ENCODE results near the gene PRDM1.

The PRDM1 gene

GRCh38 chr6:106102034-106102433 is 15.9 kb downstream of the PRDM1 start:
- TF ChIP-seq CTCF (IDR thresholded peaks at IDR 0.05; ENCODE audit: insufficient read depth, low read length, poor library complexity, severe bottlenecking) = no peak
- DNase-seq (ENCODE audit: extremely low read depth, insufficient read length) = peak; percentile 71
- Histone ChIP-seq H3K4me3 (replicated peaks; ENCODE audit: low read depth, low read length) (peak overlapping the region; percentile 51), H3K36me3 (ENCODE audit: control insufficient read depth, insufficient read depth, low read length) (peaks cover 26% of the 10 kb centered on the region), H3K27me3 (replicated peaks; ENCODE audit: control insufficient read depth, insufficient read depth, low read length) (no peaks in the 10 kb centered on the region)

- TF ChIP-seq CTCF (IDR thresholded peaks at IDR 0.05; ENCODE audit: insufficient read depth, low read length, poor library complexity, severe bottlenecking) = no peak
- no peaks in the 10 kb centered on the region for H3K27me3 ChIP-seq (replicated peaks; ENCODE audit: control insufficient read depth, insufficient read depth, low read length)
- no peak for DNase-seq (ENCODE audit: extremely low read depth, insufficient read length)
- H3K36me3 ChIP-seq (ENCODE audit: control insufficient read depth, insufficient read depth, low read length) = peaks cover 28% of the 10 kb centered on the region
- H3K4me3 ChIP-seq (replicated peaks; ENCODE audit: low read depth, low read length) = peak overlapping the region; percentile 51
These were observed 17.0 kb downstream of the PRDM1 start for GRCh38 chr6:106102967-106103727.

GRCh38 chr6:106103728-106104109 is 17.6 kb downstream of the PRDM1 start:
- DNase-seq (ENCODE audit: extremely low read depth, insufficient read length) = no peak
- H3K4me3 ChIP-seq (replicated peaks; ENCODE audit: low read depth, low read length) = peak overlapping the region; percentile 51

GRCh38 chr6:106104476-106104875 is 18.3 kb downstream of the PRDM1 start:
- DNase-seq (ENCODE audit: extremely low read depth, insufficient read length) = no peak
- peaks cover 28% of the 10 kb centered on the region for H3K36me3 ChIP-seq (ENCODE audit: control insufficient read depth, insufficient read depth, low read length)
- no peak for TF ChIP-seq CTCF (IDR thresholded peaks at IDR 0.05; ENCODE audit: insufficient read depth, low read length, poor library complexity, severe bottlenecking)
- no peak overlapping the region for H3K4me3 ChIP-seq (replicated peaks; ENCODE audit: low read depth, low read length)
- no peaks in the 10 kb centered on the region for H3K27me3 ChIP-seq (replicated peaks; ENCODE audit: control insufficient read depth, insufficient read depth, low read length)

More at GRCh38 chr6:106103728-106104109, 17.6 kb downstream of the PRDM1 start:
- Histone ChIP-seq H3K36me3 (ENCODE audit: control insufficient read depth, insufficient read depth, low read length) (peaks cover 28% of the 10 kb centered on the region), H3K27me3 (replicated peaks; ENCODE audit: control insufficient read depth, insufficient read depth, low read length) (no peaks in the 10 kb centered on the region)
- no peak for TF ChIP-seq CTCF (IDR thresholded peaks at IDR 0.05; ENCODE audit: insufficient read depth, low read length, poor library complexity, severe bottlenecking)

GRCh38 chr6:106104941-106105340 is 18.8 kb downstream of the PRDM1 start:
- H3K4me3 ChIP-seq (replicated peaks; ENCODE audit: low read depth, low read length) = no peak overlapping the region
- no peak for TF ChIP-seq CTCF (IDR thresholded peaks at IDR 0.05; ENCODE audit: insufficient read depth, low read length, poor library complexity, severe bottlenecking)
- no peaks in the 10 kb centered on the region for H3K27me3 ChIP-seq (replicated peaks; ENCODE audit: control insufficient read depth, insufficient read depth, low read length)
- H3K36me3 ChIP-seq (ENCODE audit: control insufficient read depth, insufficient read depth, low read length) = peaks cover 28% of the 10 kb centered on the region
- no peak for DNase-seq (ENCODE audit: extremely low read depth, insufficient read length)
